Epithelial cell of esophagus (primary cell): Measurements from ENCODE around the gene CBX4.
A peak's percentile ranks its signal among the peaks of the same experiment; 100 is the strongest.

Source experiments
- DNase-seq: peaks from one replicate; pipeline ENCODE4 v3.0.0; 2010; ENCODE audit warnings: low read depth
- H3K4me3 ChIP-seq: 2 replicates; pipeline ENCODE4 v1.5.1; 2011; ENCODE audit warnings: mild to moderate bottlenecking, low read length, control low read depth
- CTCF ChIP-seq: IDR thresholded peaks from 2 replicates; pipeline ENCODE4 v1.5.1; 2011; ENCODE audit warnings: low read depth, mild to moderate bottlenecking, low read length, control low read depth, inconsistent platforms; ENCODE audit not compliant: insufficient read depth; ENCODE audit errors: missing control alignments

Gene CBX4

DNA sequence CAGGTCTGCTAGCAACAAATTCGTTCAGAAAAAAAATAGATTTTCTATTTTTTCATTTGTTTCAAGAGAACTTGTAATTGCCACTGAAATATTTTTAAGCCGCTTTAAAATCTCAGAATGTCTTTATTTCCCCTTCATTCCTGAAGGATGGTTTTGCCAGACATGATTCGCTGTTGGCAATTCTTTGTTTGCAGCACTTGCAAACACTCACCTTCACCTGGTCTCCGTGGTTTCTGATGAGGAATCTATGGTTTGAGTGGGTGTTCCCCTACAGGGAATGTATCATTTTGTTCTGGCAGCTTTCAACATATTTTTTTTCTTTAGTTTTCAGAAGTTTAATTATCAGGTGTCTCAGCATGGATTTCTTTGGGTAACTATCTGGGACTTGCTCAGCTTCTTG lies 36.3 kb upstream of the CBX4 start:
- no peak overlapping the region for H3K4me3 ChIP-seq
- no peak for TF ChIP-seq CTCF
- DNase-seq = peak; percentile 24

GRCh38 chr17:79874329-79874981 lies 35.2 kb upstream of the CBX4 start:
- DNase-seq = peak; percentile 65
- TF ChIP-seq CTCF = peak; percentile 49
- no peak overlapping the region for H3K4me3 ChIP-seq

GRCh38 chr17:79873583-79873982 lies 34.3 kb upstream of the CBX4 start:
- no peak for TF ChIP-seq CTCF
- no peak for DNase-seq
- H3K4me3 ChIP-seq = no peak overlapping the region

DNA sequence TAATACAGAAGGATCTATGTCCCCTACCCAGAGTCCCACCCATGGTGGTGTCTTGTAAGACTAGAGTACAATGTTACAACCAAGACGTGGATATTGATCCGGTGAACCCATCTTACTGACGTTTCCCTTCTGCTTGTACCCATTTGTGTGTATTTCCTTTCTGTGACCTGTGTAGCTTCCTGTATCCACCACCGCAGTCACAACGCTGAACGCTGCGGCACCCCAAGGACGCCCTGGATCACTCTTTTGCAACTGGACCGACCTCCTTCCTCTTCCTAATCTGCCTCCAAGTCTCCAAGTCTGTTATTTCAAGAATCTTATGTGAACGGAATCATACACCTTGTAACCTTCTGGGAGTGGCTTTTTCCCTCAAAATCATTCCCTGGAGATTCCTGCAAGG lies 33.5 kb upstream of the CBX4 start:
- no peak for DNase-seq
- H3K4me3 ChIP-seq = no peak overlapping the region
- no peak for TF ChIP-seq CTCF

DNA sequence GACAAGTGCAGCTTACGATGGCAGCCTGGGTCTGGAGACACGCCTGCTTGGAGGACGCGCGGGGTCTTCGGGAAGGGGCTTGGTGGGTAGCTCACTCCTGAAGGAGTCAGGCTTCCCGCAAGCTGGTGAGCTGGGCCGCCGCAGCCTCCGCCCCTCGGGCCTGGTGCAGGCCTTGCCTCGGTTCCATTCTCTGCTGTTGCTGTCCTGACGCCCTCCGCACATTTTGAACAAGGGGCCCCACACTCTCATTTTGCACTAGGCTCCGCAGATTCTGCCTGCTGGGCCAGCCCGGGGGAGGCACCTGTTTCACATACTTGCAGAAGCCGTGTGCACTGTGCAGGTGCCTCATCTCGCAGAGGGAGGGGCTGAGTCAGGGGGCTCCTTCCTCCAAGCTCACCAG lies 31.9 kb upstream of the CBX4 start:
- no peak for DNase-seq
- H3K4me3 ChIP-seq = no peak overlapping the region
- no peak for TF ChIP-seq CTCF

GRCh38 chr17:79870540-79870939 lies 31.3 kb upstream of the CBX4 start:
- no peak for TF ChIP-seq CTCF
- no peak for DNase-seq
- no peak overlapping the region for H3K4me3 ChIP-seq
